Prostate gland (tissue), 2 donors: ENCODE data around the gene CHPF. TPM values are rescaled to one million over a fixed set of nuclear protein-coding genes. Genes with fewer than 3 reads are reported as not detected.

Experiments
- DNase-seq: peaks from one replicate; pipeline ENCODE4 v3.0.0-alpha.2; 2019; ENCODE audit warnings: low spot score
- H3K27ac ChIP-seq, 2 donors: fragments of 200-600 bp; sonication (generic); 2 replicates each; pipeline ENCODE4 v1.5.1; 2017 to 2019
- H3K27me3 ChIP-seq: fragments of 200-600 bp; sonication (generic); replicated peaks from 2 replicates; pipeline ENCODE4 v1.5.1; 2019; ENCODE audit not compliant: insufficient read depth
- H3K36me3 ChIP-seq, 2 donors: fragments of 200-600 bp; sonication (generic); 1 replicate in 1 of 2; 2 replicates in 1 of 2; pipeline versions ENCODE4 v1.5.1 to v1.8.1; 2017 to 2019
- H3K4me1 ChIP-seq: fragments of 200-600 bp; sonication (generic); replicated peaks from 2 replicates; pipeline ENCODE4 v1.5.1; 2019
- H3K4me3 ChIP-seq, 2 donors: fragments of 200-600 bp; sonication (generic); 2 replicates each; pipeline ENCODE4 v1.5.1; 2017 to 2019
- H3K9me3 ChIP-seq: fragments of 200-600 bp; sonication (generic); 2 replicates; pipeline ENCODE4 v1.5.1; 2017
- POLR2A ChIP-seq: fragments of 450-650 bp; IDR thresholded peaks from one replicate; pipeline ENCODE4 v1.6.1; 2016; ENCODE audit warnings: antibody characterized with exemption, mild to moderate bottlenecking
- POLR2AphosphoS5 ChIP-seq: sonication (generic); formaldehyde crosslinking; IDR thresholded peaks from one replicate; pipeline ENCODE4 v1.6.1; 2017; ENCODE audit warnings: antibody characterized with exemption
- WGBS: methylation state at CpG from one replicate; pipeline ENCODE4 v1.1.5; 2018; 5-methylcytosine and 5-hydroxymethylcytosine counted together
- intact Hi-C: fragments of 100-400 bp; cut with DNase I; formaldehyde crosslinking; loops from one replicate; pipeline ENCODE4 v1.14.2; 2022
- total RNA-seq, 2 donors: library from RNA; depleted of rRNA; stranded (reverse); fragments of >200 nt; gene quantifications; one replicate each; pipeline ENCODE4 v1.1.0, GENCODE V29; 2016
- TF ChIP-seq, protein P1 (sequence below), 4 experiments: fragments of 200-600 bp in 2 of 4; fragments of 450-650 bp in 2 of 4; sonication (generic) in 2 of 4; IDR thresholded peaks; 1 replicate in 3 of 4; 2 replicates in 1 of 4; pipeline ENCODE4 v1.5.1; 2016 to 2019; ENCODE audit warnings: antibody characterized with exemption in 4 of 4, mild to moderate bottlenecking in 2 of 4, moderate library complexity in 2 of 4

The CHPF gene
- total RNA-seq, 2 donors from 2014 or later = 150 to 819 TPM

DNA sequence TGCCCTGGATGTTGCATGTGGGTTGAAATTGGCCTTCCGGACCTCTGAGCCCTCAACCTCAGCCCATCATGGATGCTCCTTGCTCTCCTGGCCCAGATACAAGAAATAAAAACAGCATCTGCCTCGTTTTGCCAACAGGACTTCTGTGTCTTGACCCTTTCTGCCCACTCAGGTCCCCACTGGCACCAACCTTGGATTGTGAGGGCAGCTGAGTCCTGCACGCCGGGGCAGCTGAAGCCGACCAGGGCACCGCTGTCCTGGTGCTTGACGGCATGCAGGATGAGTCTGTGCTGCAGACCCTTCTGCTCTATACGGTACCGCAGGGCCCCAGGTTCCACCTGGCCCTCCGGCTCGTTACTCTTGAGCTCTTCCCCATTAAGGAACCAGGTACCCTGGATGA lies 23.0 kb upstream of the CHPF start:
- Histone ChIP-seq H3K9me3 (no peaks in the 10 kb centered on the region), H3K27me3 (no peaks in the 10 kb centered on the region), H3K27ac (no peak overlapping the region), H3K4me3 (no peak overlapping the region), H3K36me3 (peaks cover 0 to 3% of the 10 kb centered on the region in 2 donors), H3K4me1 (no peaks in the 10 kb centered on the region)
- DNase-seq = no peak
- WGBS = 89% methylated on average over 6 of the region's 11 CpGs
- no peak for TF ChIP-seq POLR2A
- TF ChIP-seq, protein P1, sequence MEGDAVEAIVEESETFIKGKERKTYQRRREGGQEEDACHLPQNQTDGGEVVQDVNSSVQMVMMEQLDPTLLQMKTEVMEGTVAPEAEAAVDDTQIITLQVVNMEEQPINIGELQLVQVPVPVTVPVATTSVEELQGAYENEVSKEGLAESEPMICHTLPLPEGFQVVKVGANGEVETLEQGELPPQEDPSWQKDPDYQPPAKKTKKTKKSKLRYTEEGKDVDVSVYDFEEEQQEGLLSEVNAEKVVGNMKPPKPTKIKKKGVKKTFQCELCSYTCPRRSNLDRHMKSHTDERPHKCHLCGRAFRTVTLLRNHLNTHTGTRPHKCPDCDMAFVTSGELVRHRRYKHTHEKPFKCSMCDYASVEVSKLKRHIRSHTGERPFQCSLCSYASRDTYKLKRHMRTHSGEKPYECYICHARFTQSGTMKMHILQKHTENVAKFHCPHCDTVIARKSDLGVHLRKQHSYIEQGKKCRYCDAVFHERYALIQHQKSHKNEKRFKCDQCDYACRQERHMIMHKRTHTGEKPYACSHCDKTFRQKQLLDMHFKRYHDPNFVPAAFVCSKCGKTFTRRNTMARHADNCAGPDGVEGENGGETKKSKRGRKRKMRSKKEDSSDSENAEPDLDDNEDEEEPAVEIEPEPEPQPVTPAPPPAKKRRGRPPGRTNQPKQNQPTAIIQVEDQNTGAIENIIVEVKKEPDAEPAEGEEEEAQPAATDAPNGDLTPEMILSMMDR (IDR thresholded peaks at IDR 0.05) = no peak
- no peak for TF ChIP-seq POLR2AphosphoS5
- intact Hi-C loops = no loop called here

DNA sequence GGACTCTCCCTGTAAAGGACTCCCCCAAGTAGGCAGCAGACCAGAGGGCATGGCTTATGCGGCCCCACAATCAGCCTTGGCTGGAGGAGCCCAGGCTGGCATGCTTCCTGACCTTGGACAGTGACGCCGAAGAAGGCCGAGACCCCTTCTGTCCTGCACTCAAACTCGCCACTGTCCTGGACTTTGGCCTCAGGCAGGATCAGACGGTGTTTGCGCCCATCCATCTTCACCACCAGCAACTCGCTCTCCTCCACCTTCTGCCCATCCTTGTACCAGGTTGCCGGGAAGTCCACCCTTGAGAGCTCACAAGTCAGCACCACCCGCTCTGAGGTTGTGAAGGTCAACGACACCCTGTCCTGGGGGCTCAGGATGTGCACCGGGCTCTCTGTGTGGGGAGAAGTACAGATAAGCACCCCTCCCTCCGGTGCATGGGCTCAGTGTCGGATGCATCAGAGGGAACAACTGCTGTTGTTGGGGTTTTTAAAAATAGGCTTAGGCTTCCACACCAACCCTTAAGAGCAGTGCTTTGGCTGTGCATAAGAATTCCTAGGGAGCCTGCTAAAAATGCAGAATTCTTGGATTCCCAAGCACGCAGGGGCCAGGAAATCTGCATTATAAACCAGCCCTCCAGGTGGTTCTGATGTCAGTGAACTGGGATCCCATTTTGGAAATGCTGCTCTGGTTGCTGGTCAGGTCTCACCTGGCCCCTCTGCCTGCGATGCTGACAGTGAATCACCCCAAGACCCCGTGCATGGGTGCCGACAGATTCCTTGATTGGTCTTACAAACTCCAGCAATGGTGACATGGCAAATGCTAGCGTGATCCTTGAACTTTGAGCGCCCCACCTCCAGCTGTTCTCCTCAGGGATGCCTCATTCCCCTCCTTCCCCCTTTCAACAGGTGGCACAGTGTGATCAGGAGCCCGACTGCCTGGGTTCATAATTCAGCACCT lies 21.8 kb upstream of the CHPF start:
- Histone ChIP-seq H3K4me3 (no peak overlapping the region), H3K4me1 (no peaks in the 10 kb centered on the region), H3K9me3 (no peaks in the 10 kb centered on the region), H3K27ac (no peak overlapping the region), H3K27me3 (no peaks in the 10 kb centered on the region), H3K36me3 (peaks cover 0 to 3% of the 10 kb centered on the region in 2 donors)
- TF ChIP-seq, protein P1 (IDR thresholded peaks at IDR 0.05) = no peak
- TF ChIP-seq POLR2AphosphoS5 (no peak), POLR2A (no peak)
- WGBS = 90% methylated on average over 21 of the region's 21 CpGs
- intact Hi-C loops = no loop called here
- no peak for DNase-seq

DNA sequence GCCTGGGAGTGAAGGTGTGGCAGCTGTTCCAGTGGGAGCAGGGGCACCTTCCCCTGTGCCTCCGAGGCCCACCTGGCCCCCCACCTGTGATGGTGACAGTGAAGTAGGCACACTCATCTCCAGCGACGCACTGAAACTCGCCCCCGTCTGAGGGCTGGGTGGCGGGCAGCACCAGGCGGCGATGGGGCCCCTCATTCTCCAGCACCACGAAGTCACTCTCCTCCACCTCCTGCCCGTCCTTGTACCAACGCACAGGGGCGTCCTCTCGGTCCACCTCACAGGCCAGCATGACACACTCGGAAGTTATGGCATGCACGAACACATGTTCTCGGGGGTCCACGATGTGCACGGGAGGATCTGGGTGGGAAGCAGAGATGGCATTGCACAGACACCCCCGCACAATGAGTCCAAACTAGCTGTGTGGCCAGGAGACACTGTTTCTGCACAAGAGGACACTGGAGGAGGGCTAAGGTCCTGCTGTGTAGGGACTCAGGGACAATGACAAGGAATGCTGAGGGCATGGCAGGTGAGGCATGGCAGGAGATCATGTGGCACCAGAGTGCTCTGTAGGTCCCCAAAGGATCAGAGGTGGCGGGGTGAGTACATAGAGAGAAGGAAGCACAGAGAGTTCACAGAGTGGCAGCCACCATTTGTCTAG lies 19.8 kb upstream of the CHPF start:
- peaks cover 0 to 3% of the 10 kb centered on the region in 2 donors for H3K36me3 ChIP-seq
- intact Hi-C loops = no loop called here
- 89% methylated on average over 20 of the region's 20 CpGs for WGBS
- no peaks in the 10 kb centered on the region for H3K27me3 ChIP-seq
- no peaks in the 10 kb centered on the region for H3K9me3 ChIP-seq
- DNase-seq = no peak
- H3K4me1 ChIP-seq = no peaks in the 10 kb centered on the region
- no peak overlapping the region for H3K27ac ChIP-seq
- H3K4me3 ChIP-seq = no peak overlapping the region
- TF ChIP-seq, protein P1 (IDR thresholded peaks at IDR 0.05) = no peak
- no peak for TF ChIP-seq POLR2AphosphoS5
- no peak for TF ChIP-seq POLR2A

DNA sequence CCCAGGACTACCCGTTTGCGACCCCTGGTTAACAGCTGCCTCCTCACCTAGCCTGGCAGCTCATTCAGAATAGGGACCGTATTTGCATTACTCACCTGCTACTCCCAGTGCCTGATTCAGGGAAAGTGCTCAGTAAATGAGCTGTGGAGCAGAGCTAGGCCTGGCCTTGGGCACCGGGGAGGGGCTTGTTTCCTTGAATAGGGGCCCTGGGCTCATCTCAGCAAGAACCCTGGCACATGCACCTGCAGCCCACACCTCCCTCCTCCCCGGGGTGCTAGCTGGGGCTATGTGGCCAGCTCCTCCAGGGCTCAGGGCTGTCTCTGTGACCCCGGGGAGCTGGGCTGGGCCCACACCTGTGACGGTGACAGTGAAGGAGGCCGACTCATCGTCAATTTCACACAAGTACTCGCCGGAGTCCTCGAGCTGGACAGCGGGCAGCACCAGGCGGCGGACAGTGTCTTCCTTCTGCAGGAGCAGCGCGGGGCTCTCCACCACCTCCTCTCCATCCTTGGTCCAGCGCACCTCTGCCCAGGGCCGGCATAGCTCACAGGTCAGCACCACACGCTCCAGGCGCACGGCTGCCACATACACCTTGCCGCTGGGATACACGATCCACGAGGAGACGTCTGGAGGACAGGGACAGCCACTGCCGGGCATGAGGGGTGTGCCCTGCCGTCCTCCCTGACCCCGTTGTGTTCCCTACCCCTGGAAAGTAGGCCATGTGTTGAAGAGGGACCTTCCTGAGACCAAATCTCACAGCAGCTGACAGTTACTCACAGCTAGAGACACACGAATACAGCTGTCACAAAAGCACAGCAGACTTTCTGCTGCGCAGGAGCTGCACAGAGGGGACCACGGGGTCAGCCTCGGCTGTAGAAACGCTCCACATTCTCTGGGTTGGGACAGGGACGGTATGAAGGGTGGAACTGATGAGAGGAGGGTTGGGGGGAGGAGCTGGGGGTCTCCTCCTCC lies 18.7 kb upstream of the CHPF start:
- Histone ChIP-seq H3K9me3 (no peaks in the 10 kb centered on the region), H3K27me3 (no peaks in the 10 kb centered on the region), H3K36me3 (peaks cover 0 to 3% of the 10 kb centered on the region in 2 donors), H3K4me3 (no peak overlapping the region), H3K4me1 (no peaks in the 10 kb centered on the region), H3K27ac (no peak overlapping the region)
- WGBS = 78% methylated on average over 33 of the region's 35 CpGs
- intact Hi-C loops = no loop called here
- DNase-seq = no peak
- TF ChIP-seq POLR2AphosphoS5 (no peak), POLR2A (no peak)
- TF ChIP-seq, protein P1 (IDR thresholded peaks at IDR 0.05) = no peak
